Measurements from ENCODE around the gene PIM3. TPM values are rescaled to one million over a fixed set of nuclear protein-coding genes. Genes with fewer than 3 reads are reported as not detected.

The PIM3 gene
- 19.8 TPM for polyA plus RNA-seq (ENCODE audit: insufficient read length)

DNA sequence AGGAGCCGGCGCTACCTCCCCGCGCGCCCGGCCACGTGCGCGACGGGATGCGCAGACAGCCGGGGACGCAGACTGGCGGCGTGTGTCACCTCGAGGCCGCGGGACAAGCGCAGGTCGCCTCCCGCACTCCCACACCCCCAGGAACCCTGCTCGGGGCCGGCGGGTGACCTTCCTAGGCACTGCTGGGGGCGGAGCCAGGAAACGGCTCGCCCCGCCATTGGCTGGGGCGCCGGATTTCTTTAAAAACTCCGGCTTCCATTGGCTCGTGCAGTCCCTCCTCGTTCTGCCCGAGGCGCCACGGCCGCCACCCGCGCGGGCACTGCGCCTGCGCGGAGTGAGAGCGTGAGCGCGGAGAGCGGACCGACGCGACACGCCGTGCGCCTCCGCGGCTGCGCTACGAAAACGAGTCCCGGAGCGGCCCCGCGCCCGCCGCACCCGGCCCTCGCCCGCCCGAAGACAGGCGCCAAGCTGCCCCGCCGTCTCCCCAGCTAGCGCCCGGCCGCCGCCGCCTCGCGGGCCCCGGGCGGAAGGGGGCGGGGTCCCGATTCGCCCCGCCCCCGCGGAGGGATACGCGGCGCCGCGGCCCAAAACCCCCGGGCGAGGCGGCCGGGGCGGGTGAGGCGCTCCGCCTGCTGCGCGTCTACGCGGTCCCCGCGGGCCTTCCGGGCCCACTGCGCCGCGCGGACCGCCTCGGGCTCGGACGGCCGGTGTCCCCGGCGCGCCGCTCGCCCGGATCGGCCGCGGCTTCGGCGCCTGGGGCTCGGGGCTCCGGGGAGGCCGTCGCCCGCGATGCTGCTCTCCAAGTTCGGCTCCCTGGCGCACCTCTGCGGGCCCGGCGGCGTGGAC is at the start of gene PIM3:
Gene PIM3 (plus strand): TSS at position 614 of the 846 bp plus-strand sequence. CDS start 176 bp downstream, at position 790.
- DNase-seq = peak; percentile 98

DNA sequence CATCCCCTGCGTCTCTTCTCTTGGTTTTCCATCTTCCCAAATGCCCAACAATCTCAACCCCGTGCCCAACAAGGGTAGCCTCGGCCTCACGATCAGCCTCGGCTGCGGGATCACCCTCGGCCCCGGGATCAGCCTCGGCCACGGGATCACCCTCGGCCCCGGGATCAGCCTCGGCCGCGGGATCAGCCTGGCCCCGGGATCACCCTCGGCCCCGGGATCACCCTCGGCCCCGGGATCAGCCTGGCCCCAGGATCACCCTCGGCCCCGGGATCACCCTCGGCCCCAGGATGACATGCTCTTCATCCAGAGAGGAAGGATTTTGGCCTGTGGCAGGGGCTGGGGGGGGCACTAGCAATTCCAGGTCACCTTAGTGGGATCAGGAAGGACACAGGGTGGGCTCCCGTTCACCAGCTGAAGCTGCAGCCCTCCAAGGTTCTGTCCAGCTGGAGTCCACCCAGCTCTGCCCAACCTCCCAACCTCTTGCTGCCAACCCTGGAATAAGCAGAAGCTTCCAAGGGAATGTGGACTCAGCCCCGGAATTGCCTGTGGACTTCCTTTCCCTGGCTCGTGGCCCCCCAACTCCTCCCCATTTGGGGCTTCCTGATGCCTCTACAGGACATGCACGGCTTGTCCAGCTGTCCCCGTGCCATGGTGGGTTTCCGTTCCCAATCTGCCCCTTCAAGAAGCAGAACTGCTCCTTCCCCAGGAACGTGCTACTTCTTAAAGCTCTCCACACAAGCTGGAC is 48.5 kb upstream of the PIM3 start:
- no peak for DNase-seq

DNA sequence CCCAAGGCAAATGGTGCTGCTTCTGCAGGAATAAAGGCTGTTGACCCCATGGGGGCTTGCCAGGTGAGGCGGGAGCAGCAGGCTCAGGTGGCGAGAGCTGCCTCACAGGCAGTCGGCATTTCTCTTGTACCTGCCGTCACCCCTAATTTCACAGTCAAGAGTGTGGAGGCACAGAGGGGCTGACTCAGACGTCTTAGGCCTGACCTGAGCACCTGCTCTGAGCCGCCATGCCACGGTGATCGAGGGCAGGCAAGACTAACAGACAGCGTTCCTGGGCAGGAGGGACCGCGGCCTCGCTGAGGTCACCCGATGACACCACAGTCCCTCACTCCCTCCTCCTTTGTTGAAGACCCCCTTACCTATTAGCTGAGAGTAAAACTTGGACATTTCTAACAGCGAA is 47.5 kb upstream of the PIM3 start:
- no peak for DNase-seq

DNA sequence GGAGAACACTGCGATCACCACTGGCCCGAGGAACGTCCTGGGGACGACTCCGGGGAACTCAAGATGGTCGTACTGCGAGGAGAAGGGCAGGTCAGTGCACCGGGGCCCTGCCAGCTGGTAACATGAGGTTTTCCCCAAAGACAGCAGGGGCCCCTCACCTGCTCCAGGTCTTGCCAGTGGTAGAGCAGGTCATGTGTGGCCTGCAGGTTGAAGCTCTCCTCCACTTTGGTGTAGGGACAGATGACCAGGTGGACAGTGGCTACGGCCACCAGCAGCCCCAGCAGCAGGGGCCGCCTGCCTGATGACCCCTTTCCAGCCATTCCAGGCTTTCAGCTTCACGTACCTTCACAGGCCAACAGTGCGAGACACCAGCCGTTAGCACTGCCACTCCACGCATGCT is 47.1 kb upstream of the PIM3 start:
- DNase-seq = no peak

DNA sequence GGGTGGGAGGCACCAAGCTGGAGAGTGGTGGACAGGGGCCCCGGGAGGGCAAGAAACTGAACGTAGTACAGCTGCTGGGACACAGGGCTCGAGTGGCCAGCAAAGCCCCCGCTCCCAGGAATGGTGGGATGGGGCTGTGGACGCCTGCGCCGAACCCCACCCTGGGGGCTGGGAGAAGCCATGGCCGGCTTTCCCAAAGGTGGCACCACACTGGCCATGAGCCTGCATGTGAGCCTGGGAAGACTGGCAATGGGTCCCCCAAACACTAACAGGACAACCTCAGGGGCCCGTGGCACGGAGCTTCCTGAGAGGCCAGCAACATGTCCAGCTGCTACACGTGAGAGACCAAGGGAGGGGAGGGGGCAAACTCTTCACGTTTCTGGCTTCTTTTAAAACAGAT is 46.3 kb upstream of the PIM3 start:
- DNase-seq = no peak

DNA sequence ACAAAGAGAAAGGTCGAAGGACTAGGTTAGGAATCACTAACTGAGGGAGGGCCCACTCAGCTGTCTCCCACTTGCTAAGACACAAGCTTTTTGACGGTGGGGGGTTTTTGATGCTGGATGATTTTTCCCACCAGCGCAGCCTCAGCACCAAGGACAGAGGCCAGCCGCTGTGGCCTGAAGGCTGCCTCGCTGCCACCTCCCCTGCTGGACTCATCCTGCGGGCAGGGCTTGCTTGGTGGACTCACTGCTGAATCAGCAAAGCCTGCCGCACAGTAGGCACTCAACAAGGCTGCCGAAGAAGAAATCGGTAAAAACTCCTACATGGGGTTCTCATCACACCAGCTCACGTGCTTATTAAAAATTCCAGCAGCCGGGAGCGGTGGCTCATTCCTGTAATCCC is 45.0 kb upstream of the PIM3 start:
- DNase-seq = no peak

DNA sequence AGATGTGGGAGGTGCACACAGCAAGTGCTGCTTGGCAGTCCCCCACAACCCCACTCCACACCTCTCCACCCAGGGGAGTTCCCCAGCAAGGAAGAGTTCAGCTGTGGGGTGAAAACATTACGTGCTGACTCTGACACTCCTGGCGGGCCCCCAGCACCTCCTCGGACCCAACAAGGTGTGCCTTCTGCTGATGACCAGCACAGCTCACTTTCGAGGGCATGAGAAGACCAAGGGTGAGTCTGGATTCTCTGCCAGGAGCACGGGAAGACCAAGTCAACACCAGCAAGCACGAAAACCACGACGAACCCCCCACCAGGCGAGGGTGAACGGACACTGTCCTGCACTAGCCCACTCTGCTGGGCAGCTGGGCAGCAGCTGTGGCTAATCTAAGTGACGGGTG is 43.7 kb upstream of the PIM3 start:
- no peak for DNase-seq

DNA sequence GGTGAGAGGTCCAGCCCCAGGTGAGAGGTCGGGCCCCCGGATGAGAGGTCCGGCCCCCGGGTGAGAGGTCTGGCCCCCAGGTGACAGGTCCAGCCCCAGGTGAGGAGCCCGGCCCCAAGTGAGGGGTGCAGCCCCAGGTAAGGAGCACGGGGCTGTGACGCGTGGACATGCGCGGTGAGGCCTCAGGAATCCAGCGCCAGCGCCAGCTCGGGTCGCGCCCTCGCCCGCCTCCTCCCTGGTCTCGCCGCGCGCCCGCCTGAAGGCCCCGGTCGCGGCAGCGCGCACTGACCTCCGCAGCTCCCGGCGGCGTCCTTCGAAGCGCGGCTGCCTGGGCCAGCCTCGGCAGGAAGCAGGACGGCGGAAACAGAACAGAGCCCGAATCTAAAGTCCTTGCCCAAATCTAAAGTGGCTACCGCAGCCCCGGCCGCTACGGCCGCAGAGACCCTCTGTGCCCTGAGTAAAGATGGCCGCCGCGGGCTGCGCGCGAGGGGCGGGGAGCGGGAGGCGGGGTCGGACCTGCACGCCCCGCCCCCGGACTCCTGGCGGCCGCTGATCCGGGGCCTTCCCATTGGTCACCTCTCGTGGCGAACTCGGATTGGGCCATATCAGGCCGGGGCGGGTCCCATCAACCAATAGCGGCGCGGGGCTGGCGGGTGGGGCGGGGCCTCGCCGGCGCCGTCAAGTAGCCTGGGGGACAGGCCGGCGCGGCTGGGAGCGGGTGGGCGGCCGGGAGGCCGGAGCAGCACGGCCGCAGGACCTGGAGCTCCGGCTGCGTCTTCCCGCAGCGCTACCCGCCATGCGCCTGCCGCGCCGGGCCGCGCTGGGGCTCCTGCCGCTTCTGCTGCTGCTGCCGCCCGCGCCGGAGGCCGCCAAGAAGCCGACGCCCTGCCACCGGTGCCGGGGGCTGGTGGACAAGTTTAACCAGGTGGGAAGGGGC is 42.3 kb upstream of the PIM3 start, which contains the start of the genes ALG12 and CRELD2:
Gene ALG12 (minus strand): TSS at position 465 of the 937 bp plus-strand sequence. CDS start 4,673 bp downstream, outside the sequence.
Gene CRELD2 (plus strand): TSS at position 661 of the 937 bp plus-strand sequence. CDS start 136 bp downstream, at position 797.
- peak; percentile 97 for DNase-seq

DNA sequence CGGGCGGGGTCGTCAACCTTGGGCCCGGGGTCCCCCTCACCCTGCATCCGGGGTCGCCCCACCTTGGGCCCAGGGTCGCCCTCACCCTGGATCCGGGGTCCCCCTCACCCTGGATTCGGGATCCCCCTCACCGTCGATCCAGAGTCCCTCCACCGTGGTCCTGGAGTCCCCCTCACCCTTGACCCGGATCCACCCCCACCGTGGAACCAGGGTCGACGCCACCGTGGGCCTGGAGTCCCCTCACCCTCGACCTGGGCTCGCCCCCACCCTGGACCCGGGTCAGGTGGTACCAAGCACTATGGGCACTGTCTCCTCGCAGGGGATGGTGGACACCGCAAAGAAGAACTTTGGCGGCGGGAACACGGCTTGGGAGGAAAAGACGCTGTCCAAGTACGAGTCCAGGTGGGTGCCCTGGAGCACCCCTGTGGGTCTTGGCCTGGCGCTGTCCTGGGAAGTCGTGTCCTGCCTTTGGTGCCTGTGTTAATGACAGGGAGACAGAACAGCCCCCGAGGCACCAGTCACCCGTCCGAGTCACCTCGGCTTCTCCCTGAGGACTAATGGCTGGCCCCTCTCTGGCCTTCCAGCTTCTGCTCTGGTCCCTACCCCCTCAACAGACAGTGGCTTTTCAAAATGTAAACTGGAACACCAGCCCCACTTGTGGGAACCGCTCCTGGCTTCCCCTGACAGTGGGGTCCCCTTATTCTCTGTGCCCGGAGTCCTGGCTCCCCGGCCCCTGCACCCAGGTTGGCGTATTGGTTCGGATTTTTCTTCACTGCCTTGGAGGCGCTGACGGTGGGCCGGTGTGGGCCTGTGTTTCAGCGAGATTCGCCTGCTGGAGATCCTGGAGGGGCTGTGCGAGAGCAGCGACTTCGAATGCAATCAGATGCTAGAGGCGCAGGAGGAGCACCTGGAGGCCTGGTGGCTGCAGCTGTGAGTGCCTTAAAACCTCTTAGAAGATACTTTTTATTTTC is 41.4 kb upstream of the PIM3 start:
- no peak for DNase-seq

DNA sequence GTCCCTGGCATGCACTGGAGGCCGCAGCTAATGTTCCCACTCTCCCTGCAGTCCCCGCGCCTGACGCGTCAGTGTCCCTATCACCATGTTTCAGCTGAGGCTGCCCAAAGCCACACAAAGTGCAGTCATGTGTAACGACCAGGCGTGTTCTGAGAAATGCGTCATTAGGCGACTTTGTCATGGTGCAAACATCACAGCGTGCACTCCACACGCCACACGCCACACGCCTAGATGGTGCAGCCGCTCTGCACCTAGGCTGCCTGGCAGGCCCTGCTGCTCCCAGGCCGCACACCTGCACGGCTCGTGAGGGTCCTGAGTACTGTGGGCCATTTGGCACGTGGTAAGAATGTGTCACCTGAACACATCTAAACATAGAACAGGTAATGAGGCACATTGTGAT is 39.7 kb upstream of the PIM3 start:
- DNase-seq = no peak

DNA sequence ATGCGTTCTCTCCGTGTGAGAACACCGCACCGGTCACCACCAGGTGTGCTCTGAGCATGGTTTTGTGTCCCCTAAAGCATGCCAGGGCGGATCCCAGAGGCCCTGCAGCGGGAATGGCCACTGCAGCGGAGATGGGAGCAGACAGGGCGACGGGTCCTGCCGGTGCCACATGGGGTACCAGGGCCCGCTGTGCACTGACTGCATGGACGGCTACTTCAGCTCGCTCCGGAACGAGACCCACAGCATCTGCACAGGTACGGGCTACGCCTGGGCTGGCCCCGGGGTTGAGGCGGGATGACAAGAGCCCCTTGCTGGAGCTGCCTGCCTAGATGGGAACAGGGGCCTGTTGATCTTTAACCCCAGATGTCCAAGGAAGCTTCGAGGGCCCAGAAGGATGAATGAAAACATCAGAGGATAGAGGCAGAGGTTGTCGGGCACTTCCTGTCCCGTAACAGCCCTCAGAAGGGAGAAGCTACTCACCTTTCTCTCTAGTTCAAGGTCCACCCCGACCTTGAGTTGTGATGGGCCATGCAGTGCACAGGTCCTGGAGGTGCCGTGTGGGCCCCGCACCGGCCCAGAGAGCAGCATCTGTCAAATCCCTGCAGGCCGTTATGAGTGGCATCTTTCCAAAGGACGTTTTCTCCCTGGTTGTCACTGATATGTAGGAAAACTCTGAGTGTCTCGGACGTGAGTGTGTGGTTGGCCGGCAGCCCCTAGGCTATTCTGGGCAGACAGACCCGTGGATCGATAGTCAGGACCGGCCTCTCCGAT is 38.9 kb upstream of the PIM3 start:
- DNase-seq = no peak

DNA sequence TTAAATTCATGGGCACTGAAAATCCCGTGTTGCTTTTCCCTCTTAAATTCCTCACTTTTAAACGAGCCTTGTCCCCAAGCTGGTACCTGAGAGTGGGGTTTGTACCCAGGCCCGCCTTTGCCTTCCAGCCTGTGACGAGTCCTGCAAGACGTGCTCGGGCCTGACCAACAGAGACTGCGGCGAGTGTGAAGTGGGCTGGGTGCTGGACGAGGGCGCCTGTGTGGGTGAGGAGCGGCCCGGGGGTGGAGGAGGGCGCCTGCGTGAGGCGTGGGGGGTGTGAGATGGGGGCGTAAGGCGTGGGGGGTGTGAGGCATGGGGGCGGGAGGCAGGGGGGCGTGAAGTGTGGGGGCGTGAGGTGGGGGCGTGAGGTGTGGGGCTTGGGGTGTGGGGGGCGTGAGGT is 38.1 kb upstream of the PIM3 start:
- DNase-seq = no peak

DNA sequence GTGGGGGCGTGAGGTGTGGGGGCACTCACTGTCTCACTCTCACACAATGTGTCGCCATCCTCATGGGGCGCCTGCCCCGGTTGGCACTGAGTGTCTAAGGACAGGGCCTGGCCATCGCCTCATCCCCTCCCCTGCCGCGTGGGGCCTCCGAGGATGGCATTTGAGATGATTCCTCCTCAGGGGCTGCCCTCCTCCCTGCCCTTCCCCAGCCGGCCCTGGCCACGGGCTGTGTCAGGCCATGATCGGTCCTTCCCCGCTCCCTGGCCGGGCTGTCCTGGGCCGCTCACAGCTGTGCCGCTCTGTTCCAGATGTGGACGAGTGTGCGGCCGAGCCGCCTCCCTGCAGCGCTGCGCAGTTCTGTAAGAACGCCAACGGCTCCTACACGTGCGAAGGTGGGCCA is 37.6 kb upstream of the PIM3 start:
- DNase-seq = no peak

DNA sequence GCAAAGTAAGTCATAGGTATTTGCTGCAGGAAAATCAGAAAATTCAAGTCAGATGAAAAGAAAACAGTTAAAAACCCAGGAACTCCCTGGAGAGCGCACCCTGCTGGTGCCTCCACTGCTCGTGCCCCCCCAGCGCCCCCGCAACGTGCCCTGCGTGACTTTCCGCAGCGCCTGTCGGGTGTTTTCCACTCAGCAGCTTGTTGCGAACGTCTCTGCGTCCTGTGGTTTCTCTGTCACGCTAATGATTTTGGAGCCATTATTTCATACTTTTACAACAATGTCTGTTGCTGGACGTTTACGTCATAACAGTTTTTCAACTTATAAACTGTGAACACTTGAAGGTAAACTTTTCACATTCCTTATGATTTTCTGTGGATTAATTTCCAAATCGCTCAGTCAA is 37.1 kb upstream of the PIM3 start:
- DNase-seq = no peak

DNA sequence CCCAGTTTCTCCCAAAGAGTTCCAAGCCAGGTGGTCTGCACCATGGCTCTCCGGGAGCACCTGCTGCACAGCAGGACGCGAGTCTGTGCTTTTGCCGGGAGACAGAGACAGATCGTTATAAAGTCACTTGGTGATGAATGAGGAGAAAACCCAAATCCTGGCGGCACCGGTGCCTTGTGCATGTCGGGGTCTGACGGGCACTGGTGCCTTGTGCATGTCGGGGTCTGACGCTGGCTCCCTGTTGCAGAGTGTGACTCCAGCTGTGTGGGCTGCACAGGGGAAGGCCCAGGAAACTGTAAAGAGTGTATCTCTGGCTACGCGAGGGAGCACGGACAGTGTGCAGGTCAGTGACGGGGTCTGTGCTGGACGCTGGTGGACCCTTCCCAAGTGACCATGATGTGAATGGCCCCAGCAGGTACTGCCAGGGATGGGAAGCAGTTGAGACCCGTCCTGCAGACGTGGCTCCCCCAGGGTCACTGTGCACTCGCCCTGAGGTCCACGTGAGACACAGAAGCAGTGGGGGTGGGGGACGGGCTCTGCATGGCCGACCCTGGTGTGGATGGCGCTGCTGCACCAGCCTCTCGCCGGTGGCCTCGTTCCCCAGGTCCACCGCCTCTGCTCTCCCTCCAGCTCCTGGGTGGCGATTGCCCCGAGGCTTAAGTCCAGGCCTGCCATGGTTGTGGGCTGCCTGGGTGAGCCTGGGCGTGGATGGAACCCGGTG is 36.3 kb upstream of the PIM3 start:
- no peak for DNase-seq

DNA sequence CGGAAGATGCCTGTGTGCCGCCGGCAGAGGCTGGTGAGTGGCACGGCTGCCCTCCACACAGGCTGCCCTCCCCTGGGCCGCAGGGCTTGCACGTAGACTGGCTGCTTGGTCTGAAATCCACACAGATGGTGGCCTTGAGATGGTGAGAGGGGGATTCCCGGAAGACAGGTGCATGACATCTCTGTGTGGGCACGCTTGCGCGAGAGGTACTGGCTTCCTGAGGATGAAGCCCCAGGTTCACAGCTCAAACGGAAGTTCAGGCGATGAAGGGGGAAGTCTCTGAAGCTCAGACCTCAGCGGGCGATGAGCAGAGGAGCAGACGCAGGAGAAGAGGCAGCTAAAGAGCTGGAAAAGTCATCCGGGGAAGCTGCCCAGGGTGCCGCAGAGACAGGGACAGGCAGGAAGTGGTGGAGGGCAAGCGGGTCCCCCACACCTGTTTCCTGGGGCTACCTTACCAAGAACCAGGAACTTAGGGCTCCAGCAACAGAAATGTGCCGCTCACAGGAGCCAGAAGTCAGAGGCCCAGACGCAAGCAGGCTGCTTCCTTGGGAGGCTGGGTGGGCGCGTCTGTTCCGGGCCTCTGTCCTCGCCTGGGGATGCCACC is 34.9 kb upstream of the PIM3 start:
- no peak for DNase-seq

DNA sequence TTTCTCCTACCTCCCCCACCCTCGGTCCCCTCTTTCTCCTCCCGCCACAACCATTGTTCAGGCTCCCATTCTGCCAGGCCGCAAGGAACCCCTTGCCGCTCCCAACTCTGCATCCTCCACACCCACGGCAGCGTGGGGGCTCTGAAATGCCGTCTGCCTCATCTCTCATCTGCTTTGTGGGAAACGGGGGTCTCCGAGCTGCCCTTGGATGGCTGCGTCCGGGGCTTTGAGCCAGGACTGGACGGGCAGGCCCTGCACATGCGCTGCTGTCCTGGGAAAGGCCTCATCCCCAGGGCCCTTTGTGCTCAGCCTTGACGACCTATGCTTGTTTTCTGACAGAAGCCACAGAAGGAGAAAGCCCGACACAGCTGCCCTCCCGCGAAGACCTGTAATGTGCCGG is 33.7 kb upstream of the PIM3 start:
- no peak for DNase-seq

DNA sequence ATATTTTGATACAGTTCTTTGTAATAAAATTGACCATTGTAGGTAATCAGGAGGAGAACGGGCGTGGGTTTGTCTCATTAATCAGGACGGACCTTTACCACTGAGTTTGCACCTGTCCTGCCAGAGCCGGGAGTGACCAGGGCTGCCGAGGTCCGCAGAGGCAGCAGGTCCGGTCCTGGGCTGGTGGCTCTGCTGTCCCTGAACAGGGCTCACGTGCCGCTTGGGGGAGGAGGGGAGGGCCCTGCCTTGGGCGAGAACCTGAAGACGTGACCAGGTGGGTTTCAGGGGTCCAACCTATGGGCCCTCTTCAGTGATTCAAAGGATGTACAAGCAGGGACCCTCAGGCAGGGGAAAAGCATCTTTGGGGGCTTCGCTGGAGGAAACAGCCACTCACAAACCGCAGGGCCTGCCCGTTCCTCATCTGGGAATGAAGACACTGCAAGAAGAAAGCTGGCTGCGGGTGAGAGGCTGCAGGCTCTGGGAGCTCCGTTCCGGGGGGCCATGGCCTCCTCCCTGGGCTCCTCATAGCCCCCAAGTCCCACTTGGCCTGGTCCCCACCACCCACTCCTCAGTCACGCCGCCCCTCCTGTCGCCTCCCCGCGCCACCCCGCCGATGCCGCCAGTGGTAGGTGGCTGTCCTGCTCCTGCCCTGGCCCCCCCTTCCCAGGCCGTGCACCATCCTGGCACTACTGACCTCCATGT is 32.9 kb upstream of the PIM3 start:
- no peak for DNase-seq

DNA sequence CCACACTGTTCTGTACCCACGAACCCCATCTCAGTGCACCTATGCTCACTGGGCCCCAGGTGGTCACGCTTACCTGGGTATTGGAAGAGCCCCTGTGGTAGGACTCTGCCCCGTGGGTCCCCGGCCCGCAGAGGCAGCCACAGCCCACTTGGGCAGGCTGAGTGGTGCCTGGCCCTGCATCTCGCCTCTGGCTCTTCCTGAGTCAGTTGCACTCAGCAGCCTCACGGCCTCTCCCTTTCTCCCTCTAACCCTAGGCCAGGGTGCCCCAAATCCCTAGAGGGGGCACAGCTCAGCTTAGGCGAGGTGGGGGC is 32.4 kb upstream of the PIM3 start:
- no peak for DNase-seq

All from hindlimb muscle (tissue), 1 donor.